ENCODE data around the gene PPARD.
"Not testable (repeated sequence)": the region's sequence is repeated elsewhere in the genome, so short reads cannot be mapped to it uniquely, and the experiment has no call there.

Gene PPARD

DNA sequence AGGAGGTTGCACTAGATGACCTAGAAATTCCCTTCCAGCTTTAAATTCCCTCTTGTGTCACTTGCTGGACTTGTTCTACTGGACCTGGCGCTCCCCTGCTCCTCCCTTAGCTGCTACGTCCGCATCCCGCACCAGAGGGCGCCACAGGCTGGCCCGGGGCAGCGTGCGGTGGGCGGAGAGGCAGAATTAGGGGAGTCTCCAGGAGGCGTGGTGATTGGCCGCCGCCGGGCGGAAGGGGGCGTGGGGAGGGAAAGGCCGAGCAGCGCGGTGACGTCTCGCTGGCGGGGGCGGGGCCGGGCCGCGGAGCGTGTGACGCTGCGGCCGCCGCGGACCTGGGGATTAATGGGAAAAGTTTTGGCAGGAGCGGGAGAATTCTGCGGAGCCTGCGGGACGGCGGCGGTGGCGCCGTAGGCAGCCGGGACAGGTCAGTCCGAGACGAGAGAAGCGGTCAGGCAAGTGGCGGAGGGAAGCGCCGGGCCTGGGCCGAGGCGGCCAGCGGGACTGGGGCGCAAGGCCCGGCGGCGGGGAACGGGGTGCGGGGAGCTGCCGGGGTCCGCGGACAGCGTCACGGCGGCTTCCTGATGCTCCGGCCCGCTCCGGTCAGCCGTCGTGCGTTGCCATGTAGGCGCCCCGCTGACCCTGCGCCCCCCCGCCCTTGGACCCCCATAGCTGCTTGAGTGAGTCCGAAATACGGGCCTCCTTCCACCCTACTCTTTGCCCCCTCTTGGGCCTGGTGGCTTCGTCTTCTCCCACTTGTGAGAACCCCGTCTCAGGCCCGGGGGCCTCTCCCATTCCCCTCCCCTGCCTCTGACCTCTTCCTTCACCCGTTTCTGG is at the start of gene PPARD:
TSS of gene PPARD (plus strand) at position 301 of the 834 bp plus-strand sequence. CDS start 68,530 bp downstream, outside the sequence.
- FAIRE-seq = no peak

- FAIRE-seq = no peak
Observed at GRCh38 chr6:35293681-35294080, 48.7 kb upstream of the PPARD start.

DNA sequence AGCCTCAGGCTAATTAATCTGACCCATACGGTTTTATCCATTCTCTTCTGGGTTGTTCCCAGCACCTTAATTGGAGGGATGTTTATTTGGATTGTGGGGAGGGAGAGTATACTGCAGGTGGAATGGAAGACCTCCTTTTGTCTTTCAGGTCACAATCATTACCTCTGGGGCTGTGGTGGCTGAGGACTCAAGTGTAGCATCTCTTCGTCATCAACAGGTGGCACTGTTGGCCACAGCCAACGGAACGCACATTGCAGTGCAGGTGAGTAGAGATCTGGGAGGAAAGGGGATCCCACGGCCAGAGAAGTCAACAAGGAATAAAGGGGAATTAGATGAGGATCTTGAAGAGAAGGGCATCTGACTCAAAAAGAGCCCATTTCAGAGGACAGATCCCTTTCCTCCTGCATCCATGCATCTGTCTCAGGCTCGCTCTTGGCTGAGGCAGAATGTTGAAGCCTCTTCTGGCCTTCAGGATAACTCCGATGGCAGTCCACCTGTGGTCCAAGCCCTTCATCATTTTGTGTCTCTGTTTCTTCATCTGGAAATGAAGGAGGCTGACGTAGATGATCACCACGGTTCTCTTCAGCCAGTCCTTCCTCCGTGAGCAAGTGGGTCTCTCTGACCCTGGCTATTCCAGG is 47.9 kb upstream of the PPARD start:
- no peak for FAIRE-seq

GRCh38 chr6:35295036-35295435 is 47.3 kb upstream of the PPARD start:
- no peak for FAIRE-seq

DNA sequence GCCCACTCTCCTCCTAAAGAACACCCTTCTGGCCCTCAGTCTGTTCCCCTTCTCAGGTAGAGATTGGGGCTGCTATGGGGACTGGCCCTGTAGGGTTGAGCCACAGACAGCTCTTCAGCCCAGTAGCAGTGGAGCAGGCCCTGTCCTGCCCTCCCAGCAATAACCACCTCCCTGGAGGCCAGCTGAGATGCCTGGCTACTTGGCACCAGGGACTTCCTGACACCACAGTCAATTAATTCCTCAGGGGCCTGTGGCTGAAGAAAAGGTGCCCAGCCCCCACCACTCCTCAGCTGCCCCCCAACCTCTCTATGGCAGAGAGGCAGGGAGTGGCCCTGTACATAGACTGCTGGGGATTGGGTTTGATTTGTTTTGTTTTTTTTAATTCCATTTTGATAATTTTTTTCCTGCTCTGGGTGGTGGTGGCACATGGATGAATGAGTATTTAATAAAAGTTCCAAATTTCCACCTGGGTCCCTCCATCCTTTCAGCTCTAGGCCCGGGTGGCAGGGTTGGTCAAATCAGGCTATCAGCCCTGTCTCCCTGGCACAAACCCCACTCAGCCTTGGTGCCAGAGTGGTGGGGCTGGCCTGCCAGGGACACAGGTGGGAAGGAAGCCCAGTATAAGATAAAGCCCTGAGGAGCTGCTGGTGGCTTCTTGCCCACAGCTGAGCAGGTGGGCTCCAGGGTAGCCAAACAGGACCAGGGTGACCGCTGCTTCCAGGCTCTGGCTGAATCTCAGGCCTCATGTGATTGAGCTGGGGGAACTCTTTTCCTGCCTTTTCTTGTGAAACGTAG is 46.6 kb upstream of the PPARD start:
- FAIRE-seq = no peak

DNA sequence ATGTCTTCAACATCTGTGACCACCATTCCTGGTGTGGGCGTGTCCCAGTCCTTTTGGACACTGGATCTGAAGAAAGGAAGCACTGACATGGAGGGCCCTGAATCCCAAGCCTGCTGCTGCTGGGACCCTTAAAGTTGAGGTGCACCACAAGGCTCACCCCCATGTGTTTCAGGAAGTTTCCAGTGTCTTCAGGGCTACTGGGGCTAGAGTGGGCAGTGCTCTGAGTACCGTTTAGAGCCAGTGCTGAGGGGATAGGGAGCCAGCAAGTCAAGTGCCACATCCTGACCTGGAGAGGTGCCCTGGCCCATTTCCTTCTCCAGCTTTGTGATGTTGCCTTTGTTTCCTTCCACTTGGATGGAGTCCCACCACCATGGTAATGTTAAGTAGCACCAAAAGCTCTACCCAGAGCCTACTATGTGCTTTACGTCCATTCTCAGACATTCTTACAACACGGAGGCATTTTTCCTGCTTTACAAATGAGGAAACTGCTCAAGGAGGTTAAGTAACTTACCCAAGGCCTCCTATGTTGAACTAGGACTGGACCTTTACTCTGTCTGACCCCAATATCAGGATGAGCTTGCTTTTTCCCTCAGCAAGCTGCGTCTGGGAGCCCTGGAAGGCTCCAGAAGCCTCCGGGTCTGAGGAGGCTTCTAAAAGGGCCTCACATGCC is 45.3 kb upstream of the PPARD start:
- no peak for FAIRE-seq

DNA sequence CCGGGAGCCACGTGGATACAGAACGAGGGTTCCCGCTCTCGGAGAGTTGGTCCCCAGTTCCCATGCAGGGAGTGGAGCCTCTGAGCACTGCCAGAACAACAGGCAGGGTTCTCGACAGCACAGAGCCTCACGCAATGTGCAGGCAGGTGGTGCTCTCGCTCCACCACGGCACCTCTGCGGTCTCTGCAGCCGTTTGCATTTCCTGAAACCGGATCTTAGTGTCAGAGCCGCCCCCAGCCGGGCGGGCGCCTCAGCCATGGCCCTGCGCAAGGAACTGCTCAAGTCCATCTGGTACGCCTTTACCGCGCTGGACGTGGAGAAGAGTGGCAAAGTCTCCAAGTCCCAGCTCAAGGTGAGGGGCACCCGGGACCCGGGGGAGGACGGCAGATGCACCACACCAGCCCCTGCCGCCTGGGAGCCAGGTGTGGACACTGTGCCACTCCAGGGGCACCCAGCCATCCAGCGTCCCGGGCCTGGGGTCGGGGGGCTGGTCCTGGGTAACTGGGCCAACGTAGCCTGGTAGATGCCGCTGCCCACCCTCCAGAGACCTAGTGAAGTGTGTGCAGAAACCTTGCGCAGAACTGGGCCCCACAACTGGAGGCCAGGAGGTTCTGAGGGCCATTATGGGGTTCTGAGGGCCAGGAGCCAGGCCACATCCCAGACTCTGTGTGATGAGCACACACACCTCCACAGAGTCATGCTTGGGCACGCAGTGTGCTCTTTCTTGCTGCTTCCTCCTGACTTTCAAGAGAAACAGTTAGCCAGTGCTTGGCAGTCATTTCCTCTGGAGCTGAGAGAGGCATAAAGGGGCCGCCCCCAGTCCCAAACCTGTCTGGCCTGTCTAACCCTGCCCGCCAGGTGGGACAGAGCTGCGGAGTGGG is 44.5 kb upstream of the PPARD start, which contains the start of gene DEF6:
TSS of gene DEF6 (plus strand) at position 218 of the 881 bp plus-strand sequence. CDS start at position 257, 39 bp downstream.
- FAIRE-seq = no peak

DNA sequence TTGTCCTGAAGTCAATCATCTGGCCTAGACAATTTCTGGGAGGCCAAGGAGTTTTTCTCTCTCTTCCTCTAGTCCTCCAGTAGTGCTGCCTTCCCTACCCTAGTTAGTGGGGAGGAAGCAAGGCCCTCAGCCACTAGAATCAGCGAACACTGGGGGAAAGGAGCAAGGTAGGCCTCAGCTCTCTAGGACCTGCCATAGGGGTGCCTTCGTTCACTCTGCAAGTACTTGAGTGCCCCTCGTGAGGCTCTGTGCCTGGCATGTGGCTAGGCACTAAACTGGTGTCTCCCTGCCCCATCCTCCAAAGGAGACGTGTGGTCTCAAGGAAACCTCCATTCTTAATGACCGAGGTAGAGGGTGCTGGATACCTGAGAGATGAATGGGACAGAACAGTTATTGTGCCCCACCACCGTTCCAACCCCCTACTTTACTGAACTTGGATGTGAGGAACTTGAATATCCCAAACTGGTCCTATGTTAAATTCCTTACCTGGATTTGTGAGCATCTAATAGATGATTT is 43.7 kb upstream of the PPARD start:
- FAIRE-seq = no peak

- FAIRE-seq = no peak
Observed at GRCh38 chr6:35299674-35300073, 42.7 kb upstream of the PPARD start.

DNA sequence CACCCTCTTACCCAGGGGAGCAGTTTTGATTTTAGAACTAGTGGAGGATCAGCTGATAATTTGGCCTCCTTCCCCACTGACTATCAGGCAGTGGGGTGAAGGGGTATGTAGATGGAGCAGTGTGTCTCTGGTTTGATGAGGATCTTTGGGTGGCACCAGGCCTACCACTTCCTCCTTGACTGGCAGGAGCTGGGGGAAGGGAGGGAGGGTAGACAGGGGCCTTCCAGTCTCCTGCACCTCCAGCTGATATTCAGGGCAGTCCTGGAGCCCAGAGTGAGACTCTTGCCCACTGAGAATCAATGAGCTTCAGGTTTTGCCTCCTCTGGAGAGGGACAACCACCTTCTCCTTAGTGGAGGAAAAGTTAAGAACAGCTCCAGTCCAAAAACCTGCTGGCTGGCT is 41.5 kb upstream of the PPARD start:
- FAIRE-seq = no peak

DNA sequence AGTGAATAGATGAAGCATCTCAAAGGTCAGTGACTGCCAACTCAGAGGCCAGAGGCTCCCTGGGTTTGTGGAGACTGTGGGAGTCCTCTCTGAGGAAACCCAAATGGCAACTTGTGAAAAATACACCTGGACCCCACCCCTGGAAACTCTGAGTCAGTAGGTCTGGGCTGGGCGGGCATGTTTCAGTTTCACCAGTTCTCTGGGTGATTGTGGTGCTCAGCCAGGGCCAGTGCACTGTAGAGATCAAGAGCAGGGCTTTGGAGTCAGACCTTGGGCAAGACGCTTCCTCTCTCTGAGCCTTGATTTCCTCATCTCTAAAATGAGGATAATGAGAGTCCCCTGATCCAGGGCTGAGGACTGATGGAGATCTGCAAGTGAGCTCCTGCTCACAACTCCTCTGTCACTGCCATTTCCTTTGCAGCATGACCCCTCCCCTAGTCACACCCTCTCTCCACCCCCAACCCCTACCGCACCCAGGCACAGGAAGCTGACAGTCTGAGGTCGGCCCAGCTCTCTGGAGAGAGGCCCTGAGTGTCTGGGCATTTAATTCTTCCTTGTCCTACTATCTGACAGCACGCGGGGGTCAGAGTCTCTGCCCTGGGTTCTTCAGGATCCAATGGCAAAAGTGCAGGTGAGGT is 39.6 kb upstream of the PPARD start:
- FAIRE-seq = no peak

DNA sequence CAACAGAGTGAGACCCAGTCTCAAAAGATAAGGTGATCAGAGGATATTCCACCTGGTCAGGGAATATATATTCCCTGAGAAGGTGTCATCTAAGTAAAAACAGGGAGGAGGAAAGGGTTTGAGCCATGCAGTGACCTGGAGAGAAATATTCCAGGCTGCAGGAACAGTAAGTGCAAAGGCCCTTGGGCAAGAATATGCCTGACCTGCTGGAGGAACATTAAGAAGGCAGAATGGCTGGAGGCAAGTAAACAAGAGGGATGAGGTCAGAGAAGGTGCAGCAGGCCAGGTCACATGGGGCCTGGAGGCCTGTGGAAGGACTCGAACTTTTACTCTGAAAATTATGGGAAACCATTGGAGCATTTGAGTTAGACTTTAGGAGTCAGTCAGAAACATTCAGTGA is 38.1 kb upstream of the PPARD start:
- FAIRE-seq = no peak

DNA sequence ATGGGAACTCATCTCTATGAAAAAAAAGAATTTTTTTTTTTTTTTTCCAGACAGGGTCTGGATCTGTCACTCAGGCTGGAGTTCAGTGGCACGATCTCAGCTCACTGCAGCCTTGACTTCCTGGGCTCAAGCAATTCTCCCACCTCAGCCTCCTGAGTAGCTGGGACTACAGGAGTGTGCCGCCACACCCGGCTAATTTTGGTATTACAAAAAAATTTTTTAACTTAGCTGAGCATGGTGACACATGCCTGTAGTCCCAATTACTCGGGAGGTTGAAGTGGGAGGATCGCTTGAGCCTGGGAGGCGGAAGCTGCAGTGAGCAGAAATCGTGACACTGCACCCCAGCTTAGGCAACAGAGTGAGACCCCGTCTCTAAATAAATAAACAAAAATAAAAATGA is 37.2 kb upstream of the PPARD start:
- FAIRE-seq = no peak

GRCh38 chr6:35307138-35307537 is 35.2 kb upstream of the PPARD start:
- not testable (repeated sequence) for FAIRE-seq

GRCh38 chr6:35308543-35308942 is 33.8 kb upstream of the PPARD start:
- FAIRE-seq = not testable (repeated sequence)

DNA sequence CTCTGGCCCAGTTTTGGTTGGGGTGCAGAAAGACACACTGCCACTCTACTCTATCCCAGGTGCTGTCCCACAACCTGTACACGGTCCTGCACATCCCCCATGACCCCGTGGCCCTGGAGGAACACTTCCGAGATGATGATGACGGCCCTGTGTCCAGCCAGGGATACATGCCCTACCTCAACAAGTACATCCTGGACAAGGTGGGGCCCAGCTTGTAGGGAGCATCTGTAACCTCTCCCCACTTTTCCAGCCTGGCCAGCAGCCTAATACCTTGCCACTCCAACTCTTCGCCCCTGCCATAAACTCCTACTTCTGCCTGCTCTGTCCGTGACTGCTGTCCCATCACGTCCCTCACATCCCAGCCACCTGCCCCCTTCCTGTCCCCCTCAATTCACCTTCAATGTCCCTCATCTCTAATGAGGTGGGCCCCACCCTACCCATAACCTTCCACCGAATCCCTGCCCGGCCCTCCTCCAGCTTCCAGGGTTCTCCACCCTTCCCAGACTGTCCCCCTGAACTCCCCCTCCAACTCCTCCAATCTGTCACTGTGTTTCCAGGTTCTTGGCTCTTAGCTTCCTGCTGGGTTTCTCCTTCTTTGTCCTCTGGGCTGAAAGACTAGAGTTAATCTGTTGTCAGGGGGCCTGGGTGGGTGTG is 32.6 kb upstream of the PPARD start:
- FAIRE-seq = no peak

DNA sequence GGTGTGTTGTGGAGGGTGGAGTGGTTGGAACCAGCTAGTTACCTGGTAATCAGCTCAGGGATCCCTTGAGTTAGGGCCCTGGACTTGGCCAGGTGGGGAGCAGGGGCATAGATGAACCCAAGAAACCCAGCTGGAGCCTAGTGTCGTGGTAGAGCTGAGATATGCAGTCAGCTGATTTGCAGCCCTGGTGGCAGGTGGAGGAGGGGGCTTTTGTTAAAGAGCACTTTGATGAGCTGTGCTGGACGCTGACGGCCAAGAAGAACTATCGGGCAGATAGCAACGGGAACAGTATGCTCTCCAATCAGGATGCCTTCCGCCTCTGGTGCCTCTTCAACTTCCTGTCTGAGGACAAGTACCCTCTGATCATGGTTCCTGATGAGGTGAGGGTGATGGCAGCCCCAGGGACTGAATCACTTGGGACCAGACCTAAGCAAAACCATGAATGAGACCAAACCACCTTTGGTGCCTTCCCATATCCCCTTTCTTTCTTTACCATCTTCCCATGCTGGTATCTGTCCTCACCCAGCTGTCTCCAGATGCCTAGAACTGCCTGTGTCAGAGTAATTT is 32.0 kb upstream of the PPARD start:
- no peak for FAIRE-seq

GRCh38 chr6:35311390-35312075 is 30.8 kb upstream of the PPARD start:
- FAIRE-seq = no peak

- FAIRE-seq = no peak
Observed at GRCh38 chr6:35312076-35312800, 30.1 kb upstream of the PPARD start.

All from islet of Langerhans (tissue), 1 donor.